ENCODE data around the gene TNS1. TPM values are rescaled to one million over a fixed set of nuclear protein-coding genes. Genes with fewer than 3 reads are reported as not detected.

Gene TNS1
- total RNA-seq, 1 experiment from 2014 or later = 1.5 TPM

DNA sequence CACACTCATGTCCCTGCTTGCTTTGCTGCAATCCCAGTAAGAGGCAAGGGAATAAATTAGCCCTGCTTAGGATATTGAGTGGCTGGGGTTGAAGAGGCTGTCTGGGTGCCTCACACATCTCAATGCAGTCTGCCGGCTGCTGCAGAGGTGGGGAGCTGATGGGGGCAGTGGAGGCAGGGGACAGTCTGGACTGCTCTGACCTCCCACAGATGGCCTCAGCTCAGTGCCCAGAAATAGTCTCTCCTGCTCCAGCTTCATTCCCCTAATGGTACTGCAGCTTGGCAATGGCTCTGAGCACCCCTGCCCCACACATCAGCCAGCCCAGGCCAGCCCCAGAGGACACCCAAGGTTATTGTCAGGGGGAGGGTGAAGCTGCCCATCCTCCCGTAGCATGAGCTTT is 21.5 kb upstream of the TNS1 start:
- ATAC-seq (no peak), DNase-seq (no peak)
- no peaks in the 10 kb centered on the region for H3K9me3 ChIP-seq (ENCODE audit: low read length)
- no peak overlapping the region for H3K27ac ChIP-seq (ENCODE audit: low read length)
- no peaks in the 10 kb centered on the region for H3F3A ChIP-seq (ENCODE audit: low read length, unreplicated experiment)
- POLR2A ChIA-PET (ENCODE audit: unreplicated experiment) = no interaction called here
- CTCF ChIA-PET = no interaction called here
- H3K27me3 ChIP-seq (ENCODE audit: low read length) = no peaks in the 10 kb centered on the region
- no peaks in the 10 kb centered on the region for H3K4me1 ChIP-seq (ENCODE audit: insufficient read depth, low read length)
- intact Hi-C loops (cut with micrococcal nuclease) = no loop called here
- no peak overlapping the region for H3K4me2 ChIP-seq (ENCODE audit: low read length)
- TF ChIP-seq, protein P1, sequence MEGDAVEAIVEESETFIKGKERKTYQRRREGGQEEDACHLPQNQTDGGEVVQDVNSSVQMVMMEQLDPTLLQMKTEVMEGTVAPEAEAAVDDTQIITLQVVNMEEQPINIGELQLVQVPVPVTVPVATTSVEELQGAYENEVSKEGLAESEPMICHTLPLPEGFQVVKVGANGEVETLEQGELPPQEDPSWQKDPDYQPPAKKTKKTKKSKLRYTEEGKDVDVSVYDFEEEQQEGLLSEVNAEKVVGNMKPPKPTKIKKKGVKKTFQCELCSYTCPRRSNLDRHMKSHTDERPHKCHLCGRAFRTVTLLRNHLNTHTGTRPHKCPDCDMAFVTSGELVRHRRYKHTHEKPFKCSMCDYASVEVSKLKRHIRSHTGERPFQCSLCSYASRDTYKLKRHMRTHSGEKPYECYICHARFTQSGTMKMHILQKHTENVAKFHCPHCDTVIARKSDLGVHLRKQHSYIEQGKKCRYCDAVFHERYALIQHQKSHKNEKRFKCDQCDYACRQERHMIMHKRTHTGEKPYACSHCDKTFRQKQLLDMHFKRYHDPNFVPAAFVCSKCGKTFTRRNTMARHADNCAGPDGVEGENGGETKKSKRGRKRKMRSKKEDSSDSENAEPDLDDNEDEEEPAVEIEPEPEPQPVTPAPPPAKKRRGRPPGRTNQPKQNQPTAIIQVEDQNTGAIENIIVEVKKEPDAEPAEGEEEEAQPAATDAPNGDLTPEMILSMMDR (conservative IDR thresholded peaks at IDR 0.05; ENCODE audit: low read depth, low read length) = no peak
- TF ChIP-seq EZH2phosphoT487 (IDR thresholded peaks at IDR 0.05; ENCODE audit: borderline replicate concordance, low read length) = no peak
- no peak for TF ChIP-seq EZH2 (IDR thresholded peaks at IDR 0.05; ENCODE audit: low read length, unreplicated experiment)
- H2AFZ ChIP-seq (ENCODE audit: low read length) = no peak overlapping the region
- H3K36me3 ChIP-seq (ENCODE audit: low read depth, low read length) = no peaks in the 10 kb centered on the region
- H3K9me2 ChIP-seq (replicated peaks; ENCODE audit: low read length) = no peaks in the 10 kb centered on the region
- no peaks in the 10 kb centered on the region for H3K79me2 ChIP-seq (ENCODE audit: low read length)
- no peak overlapping the region for H3K4me3 ChIP-seq (ENCODE audit: low read length)
- H3K9ac ChIP-seq (ENCODE audit: low read length) = no peak overlapping the region
- no peaks in the 10 kb centered on the region for H4K20me1 ChIP-seq (ENCODE audit: low read length)
- BruUV-seq (replicated peaks) = no TSS peak

DNA sequence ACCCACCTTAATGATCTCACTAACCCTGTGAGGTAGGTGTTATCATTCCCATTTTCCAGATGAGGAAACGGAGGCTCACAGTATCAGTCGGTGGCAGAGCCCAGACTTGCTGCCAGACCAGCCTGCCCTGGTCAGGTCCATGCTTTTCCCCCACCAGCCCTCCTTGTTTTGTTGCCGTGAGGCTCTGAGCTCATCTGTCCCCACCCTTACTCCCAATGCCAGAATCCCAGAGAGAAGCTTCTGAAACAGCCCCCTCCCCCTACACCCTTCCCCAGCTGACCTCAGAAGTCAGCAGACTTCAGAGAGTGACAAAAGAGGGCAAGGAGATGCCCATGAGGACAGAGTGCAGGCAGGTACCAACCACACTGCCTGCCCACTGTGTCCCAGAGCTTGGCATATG is 20.8 kb upstream of the TNS1 start:
- BruUV-seq (replicated peaks) = no TSS peak
- H3K27me3 ChIP-seq (ENCODE audit: low read length) = no peaks in the 10 kb centered on the region
- TF ChIP-seq EZH2phosphoT487 (IDR thresholded peaks at IDR 0.05; ENCODE audit: borderline replicate concordance, low read length) = no peak
- TF ChIP-seq, protein P1 (conservative IDR thresholded peaks at IDR 0.05; ENCODE audit: low read depth, low read length) = no peak
- TF ChIP-seq EZH2 (IDR thresholded peaks at IDR 0.05; ENCODE audit: low read length, unreplicated experiment) = no peak
- intact Hi-C loops (cut with micrococcal nuclease) = no loop called here
- H3K9ac ChIP-seq (ENCODE audit: low read length) = no peak overlapping the region
- H3K9me2 ChIP-seq (replicated peaks; ENCODE audit: low read length) = no peaks in the 10 kb centered on the region
- no peak overlapping the region for H2AFZ ChIP-seq (ENCODE audit: low read length)
- H3K27ac ChIP-seq (ENCODE audit: low read length) = no peak overlapping the region
- H3K79me2 ChIP-seq (ENCODE audit: low read length) = no peaks in the 10 kb centered on the region
- no peak for DNase-seq
- CTCF ChIA-PET = no interaction called here
- no peak overlapping the region for H3K4me3 ChIP-seq (ENCODE audit: low read length)
- no peak for ATAC-seq
- no peaks in the 10 kb centered on the region for H3K9me3 ChIP-seq (ENCODE audit: low read length)
- H3F3A ChIP-seq (ENCODE audit: low read length, unreplicated experiment) = no peaks in the 10 kb centered on the region
- no peaks in the 10 kb centered on the region for H3K4me1 ChIP-seq (ENCODE audit: insufficient read depth, low read length)
- H3K36me3 ChIP-seq (ENCODE audit: low read depth, low read length) = no peaks in the 10 kb centered on the region
- H3K4me2 ChIP-seq (ENCODE audit: low read length) = no peak overlapping the region
- POLR2A ChIA-PET (ENCODE audit: unreplicated experiment) = no interaction called here
- no peaks in the 10 kb centered on the region for H4K20me1 ChIP-seq (ENCODE audit: low read length)

DNA sequence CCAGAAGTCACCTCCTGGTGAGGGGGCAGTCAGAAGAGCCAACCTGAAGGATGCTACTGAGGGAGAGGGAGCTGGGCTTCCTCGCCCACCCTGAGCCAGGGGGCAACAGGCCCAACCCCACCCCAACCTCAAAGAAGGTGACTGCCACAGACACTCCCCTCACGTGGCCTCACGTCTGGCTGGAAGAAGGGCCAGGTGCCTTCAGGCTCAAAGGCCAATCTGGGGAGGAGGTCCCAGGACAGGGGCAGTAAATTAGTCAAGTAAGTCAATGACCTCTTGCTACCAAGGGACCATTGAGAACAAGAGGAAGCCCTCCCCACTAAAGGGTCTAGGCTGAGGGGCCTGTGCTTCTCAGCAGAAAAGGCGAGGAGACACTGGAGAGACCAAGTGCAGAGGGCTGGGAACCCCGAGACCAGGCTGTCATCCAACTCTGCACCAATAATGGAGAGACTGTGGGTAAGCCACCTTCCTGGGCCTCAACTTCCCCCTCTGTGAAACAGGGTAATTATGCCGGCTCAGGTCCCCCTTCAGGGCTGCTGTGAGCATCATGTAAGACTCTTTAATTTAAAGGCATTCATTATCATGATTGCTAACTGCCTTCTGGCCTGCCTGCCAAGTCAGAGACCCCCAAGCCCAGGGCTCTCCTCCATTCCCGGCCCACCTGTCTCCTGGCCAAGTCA is 20.2 kb upstream of the TNS1 start:
- Histone ChIP-seq H3K27me3 (ENCODE audit: low read length) (no peaks in the 10 kb centered on the region), H3K9me3 (ENCODE audit: low read length) (no peaks in the 10 kb centered on the region), H3K27ac (ENCODE audit: low read length) (no peak overlapping the region), H2AFZ (ENCODE audit: low read length) (no peak overlapping the region), H3K9me2 (replicated peaks; ENCODE audit: low read length) (no peaks in the 10 kb centered on the region), H3K36me3 (ENCODE audit: low read depth, low read length) (no peaks in the 10 kb centered on the region), H3K79me2 (ENCODE audit: low read length) (no peaks in the 10 kb centered on the region), H3K4me2 (ENCODE audit: low read length) (no peak overlapping the region), H3K4me3 (ENCODE audit: low read length) (no peak overlapping the region), H4K20me1 (ENCODE audit: low read length) (no peaks in the 10 kb centered on the region), H3K9ac (ENCODE audit: low read length) (no peak overlapping the region), H3F3A (ENCODE audit: low read length, unreplicated experiment) (no peaks in the 10 kb centered on the region), H3K4me1 (ENCODE audit: insufficient read depth, low read length) (no peaks in the 10 kb centered on the region)
- ChIA-PET POLR2A (ENCODE audit: unreplicated experiment) (no interaction called here), CTCF (no interaction called here)
- BruUV-seq (replicated peaks) = no TSS peak
- no peak for ATAC-seq
- TF ChIP-seq EZH2 (IDR thresholded peaks at IDR 0.05; ENCODE audit: low read length, unreplicated experiment) (no peak), EZH2phosphoT487 (IDR thresholded peaks at IDR 0.05; ENCODE audit: borderline replicate concordance, low read length) (no peak)
- TF ChIP-seq, protein P1 (conservative IDR thresholded peaks at IDR 0.05; ENCODE audit: low read depth, low read length) = no peak
- intact Hi-C loops (cut with micrococcal nuclease) = no loop called here
- no peak for DNase-seq
